Stimulated activated naive CD4-positive, alpha-beta T cell treated with Interleukin-2 at 50 U/mL for 16 hours (primary cell): ENCODE data around the gene CEPT1.

Source experiments
- DNase-seq: peaks from one replicate; lab custom pipeline; 2025; lab: John Stamatoyannopoulos, UW

CEPT1 gene

GRCh38 chr1:111193712-111194480 is 53.9 kb downstream of the CEPT1 start:
- no peak for DNase-seq

- no peak for DNase-seq
Observed at GRCh38 chr1:111195002-111195684, 55.1 kb downstream of the CEPT1 start.

GRCh38 chr1:111196213-111196612 is 56.2 kb downstream of the CEPT1 start:
- DNase-seq, result no peak

GRCh38 chr1:111197598-111198284 is 57.7 kb downstream of the CEPT1 start:
- peak; percentile 65 for DNase-seq

- no peak for DNase-seq
Observed at GRCh38 chr1:111198836-111199235, 58.8 kb downstream of the CEPT1 start.

- no peak for DNase-seq
Observed at GRCh38 chr1:111199329-111199728, 59.3 kb downstream of the CEPT1 start.

- peak; percentile 62 for DNase-seq
Observed at GRCh38 chr1:111199881-111200801, 60.1 kb downstream of the CEPT1 start, which contains the start of gene DENND2D. DENND2D (minus strand) TSS chr1:111200646; CDS start chr1:111200459, 187 bp downstream.

GRCh38 chr1:111200802-111201161 is 60.8 kb downstream of the CEPT1 start:
- DNase-seq, result no peak

- DNase-seq, result no peak
Observed at GRCh38 chr1:111201275-111202090, 61.5 kb downstream of the CEPT1 start.

GRCh38 chr1:111202366-111202706 is 62.3 kb downstream of the CEPT1 start:
- DNase-seq, result no peak

- no peak for DNase-seq
Observed at GRCh38 chr1:111202707-111203623, 62.9 kb downstream of the CEPT1 start.

- peak; percentile 80 for DNase-seq
Observed at GRCh38 chr1:111203681-111204200, 63.7 kb downstream of the CEPT1 start.

GRCh38 chr1:111204201-111204982 is 64.4 kb downstream of the CEPT1 start:
- DNase-seq, result peak; percentile 69

GRCh38 chr1:111204983-111205713 is 65.1 kb downstream of the CEPT1 start:
- DNase-seq, result no peak

GRCh38 chr1:111205714-111206050 is 65.7 kb downstream of the CEPT1 start:
- no peak for DNase-seq

GRCh38 chr1:111208921-111209320 is 68.9 kb downstream of the CEPT1 start:
- DNase-seq, result no peak

- no peak for DNase-seq
Observed at GRCh38 chr1:111209622-111210021, 69.6 kb downstream of the CEPT1 start.

- DNase-seq, result no peak
Observed at GRCh38 chr1:111211921-111212320, 71.9 kb downstream of the CEPT1 start.
